ENCODE data around the gene PGM2L1. TPM values are rescaled to one million over a fixed set of nuclear protein-coding genes. Genes with fewer than 3 reads are reported as not detected.

PGM2L1 gene
- total and polyA plus RNA-seq, 4 donors: 0.33 to 8.2 (median 1.2) TPM

GRCh38 chr11:74442636-74443035 lies 44.4 kb upstream of the PGM2L1 start:
- no peak for DNase-seq (ENCODE audit: low spot score)
- 81% methylated on average over 3 of the region's 3 CpGs for WGBS
- H3K9me3 ChIP-seq (ENCODE audit: control insufficient read depth in 4 of 4, low read length in 3 of 4): no peaks in the 10 kb centered on the region
- H3K4me3 ChIP-seq (ENCODE audit: low read depth in 1 of 3, low read length in 3 of 3): no peak overlapping the region
- H3K4me1 ChIP-seq (ENCODE audit: control insufficient read depth in 4 of 4, insufficient read depth in 4 of 4, low read length in 3 of 4): peaks cover 0 to 6% (median 0%) of the 10 kb centered on the region in 4 donors
- H3K27me3 ChIP-seq (ENCODE audit: control insufficient read depth in 4 of 4, insufficient read depth in 4 of 4, low read length in 3 of 4): no peaks in the 10 kb centered on the region
- no peak overlapping the region for H3K9ac ChIP-seq (ENCODE audit: low read depth in 1 of 2, low read length in 2 of 2)
- no peaks in the 10 kb centered on the region for H3K36me3 ChIP-seq (ENCODE audit: control insufficient read depth in 4 of 4, insufficient read depth in 3 of 4, low read depth in 1 of 4, low read length in 3 of 4)
- no peak for TF ChIP-seq REST (IDR thresholded peaks at IDR 0.05)
- no peak for TF ChIP-seq ZBTB33 (IDR thresholded peaks at IDR 0.05)
- no peak for TF ChIP-seq EGR1 (IDR thresholded peaks at IDR 0.05; ENCODE audit: low read depth in 2 of 2)
- TF ChIP-seq RAD21 (IDR thresholded peaks at IDR 0.05): no peak
- no peak for TF ChIP-seq TAF1 (conservative IDR thresholded peaks at IDR 0.05)
- TF ChIP-seq HNF4G (IDR thresholded peaks at IDR 0.05): no peak
- TF ChIP-seq ATF3 (IDR thresholded peaks at IDR 0.05): no peak
- no peak for TF ChIP-seq CTCF (IDR thresholded peaks at IDR 0.05; ENCODE audit: low read depth, low read length, missing input control)
- no peak for TF ChIP-seq NR2F2 (IDR thresholded peaks at IDR 0.05)
- TF ChIP-seq FOXA2 (IDR thresholded peaks at IDR 0.05): no peak
- TF ChIP-seq JUND (IDR thresholded peaks at IDR 0.05): no peak
- no peak for TF ChIP-seq MAX (IDR thresholded peaks at IDR 0.05)
- H3K27ac ChIP-seq (ENCODE audit: low read depth in 1 of 2, low read length in 2 of 2): no peak overlapping the region

- H3K36me3 ChIP-seq (ENCODE audit: control insufficient read depth in 4 of 4, insufficient read depth in 3 of 4, low read depth in 1 of 4, low read length in 3 of 4): no peaks in the 10 kb centered on the region
- no peak for TF ChIP-seq FOXA1 (IDR thresholded peaks at IDR 0.05)
- no peak for TF ChIP-seq JUND (IDR thresholded peaks at IDR 0.05)
- TF ChIP-seq RAD21 (IDR thresholded peaks at IDR 0.05): no peak
- TF ChIP-seq SP1 (IDR thresholded peaks at IDR 0.05): no peak
- TF ChIP-seq NR2F2 (IDR thresholded peaks at IDR 0.05): no peak
- 96% methylated on average over 1 of the region's 1 CpG for WGBS
- H3K9ac ChIP-seq (ENCODE audit: low read depth in 1 of 2, low read length in 2 of 2): no peak overlapping the region
- H3K4me3 ChIP-seq (ENCODE audit: low read depth in 1 of 3, low read length in 3 of 3): no peak overlapping the region
- H3K27ac ChIP-seq (ENCODE audit: low read depth in 1 of 2, low read length in 2 of 2): no peak overlapping the region
- no peaks in the 10 kb centered on the region for H3K27me3 ChIP-seq (ENCODE audit: control insufficient read depth in 4 of 4, insufficient read depth in 4 of 4, low read length in 3 of 4)
- no peak for DNase-seq (ENCODE audit: low spot score)
- H3K9me3 ChIP-seq (ENCODE audit: control insufficient read depth in 4 of 4, low read length in 3 of 4): no peaks in the 10 kb centered on the region
- H3K4me1 ChIP-seq (ENCODE audit: control insufficient read depth in 4 of 4, insufficient read depth in 4 of 4, low read length in 3 of 4): peaks cover 0 to 6% (median 0%) of the 10 kb centered on the region in 4 donors
Measured at GRCh38 chr11:74438681-74439080, 40.4 kb upstream of the PGM2L1 start.

All from liver (tissue), 9 donors.